ENCODE data around the gene CATSPER3. TPM values are rescaled to one million over a fixed set of nuclear protein-coding genes. Genes with fewer than 3 reads are reported as not detected.

The CATSPER3 gene
- total and polyA plus RNA-seq, 2 experiments from 2014 or later, result 0.11 to 0.14 TPM

DNA sequence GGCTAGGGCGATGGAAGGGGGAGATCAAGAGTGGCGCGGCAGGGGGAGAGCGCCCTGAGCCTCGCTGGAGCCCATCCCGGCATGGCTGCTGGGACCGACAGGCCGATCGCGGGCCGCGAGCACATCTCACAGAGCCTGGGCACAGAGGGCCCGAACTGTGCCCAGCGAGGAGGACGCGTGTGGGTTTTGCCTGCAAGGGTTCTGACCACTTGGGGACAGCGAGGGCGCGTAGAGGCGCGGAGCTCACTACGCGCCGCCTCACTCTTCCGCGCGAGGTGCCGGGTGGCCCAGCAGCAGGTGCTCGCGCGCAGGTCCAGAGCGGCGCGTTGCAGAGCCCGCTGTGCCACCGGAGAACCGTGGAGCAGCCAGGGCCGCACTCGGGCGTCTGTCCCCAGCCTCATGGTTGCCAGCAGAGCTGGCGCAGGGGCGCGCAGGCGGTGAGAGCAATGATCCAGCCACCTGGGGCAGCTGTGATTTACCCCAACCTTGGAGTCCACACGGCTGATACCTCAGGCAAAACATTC lies 82.6 kb downstream of the CATSPER3 start:
- WGBS, 2 experiments (ENCODE audit: low coverage in 1 of 2, low lambda C conversion rate in 2 of 2, missing lambda C conversion rate in 2 of 2), result 7 to 16% methylated on average over 23 to 41 of the region's 45 CpGs
- TF ChIP-seq EZH2phosphoT487 (IDR thresholded peaks at IDR 0.05; ENCODE audit: insufficient read depth, low read depth) (no peak), EZH2 (IDR thresholded peaks at IDR 0.05; ENCODE audit: insufficient read depth, poor library complexity, severe bottlenecking) (no peak)
- in situ Hi-C loops (cut with MboI), result no loop called here

DNA sequence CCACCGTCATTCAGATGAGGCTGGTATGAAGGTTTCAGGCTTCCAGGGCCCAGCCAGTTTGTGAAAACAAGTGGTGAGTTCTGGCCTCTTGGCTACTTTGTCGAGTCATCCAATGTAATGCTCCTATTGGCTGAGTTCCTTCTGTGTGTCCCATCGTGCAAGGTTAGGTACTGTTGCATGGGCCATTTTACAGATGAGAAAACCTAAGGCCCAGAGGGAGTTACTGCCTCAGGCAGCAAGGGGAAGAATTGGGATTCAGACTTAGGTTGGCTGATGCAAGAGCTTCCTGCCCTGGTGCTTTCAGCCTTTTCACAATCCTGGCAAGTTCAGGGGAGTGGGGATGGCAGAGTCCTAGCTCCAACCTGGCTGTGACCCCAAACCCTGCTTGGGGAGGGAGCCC lies 83.7 kb downstream of the CATSPER3 start:
- Histone ChIP-seq H3K4me1 (ENCODE audit: insufficient read depth) (no peaks in the 10 kb centered on the region), H3K4me3 (no peak overlapping the region), H2AFZ (no peak overlapping the region), H3K27me3 (replicated peaks; ENCODE audit: insufficient read depth) (peaks cover 74% of the 10 kb centered on the region), H3K27ac (no peak overlapping the region), H3K36me3 (ENCODE audit: low read depth) (no peaks in the 10 kb centered on the region), H3K9me3 (ENCODE audit: low read depth) (no peaks in the 10 kb centered on the region), H3K9ac (no peak overlapping the region), H3F3A (ENCODE audit: insufficient read depth) (no peaks in the 10 kb centered on the region), H4K20me1 (ENCODE audit: insufficient read depth) (no peaks in the 10 kb centered on the region), H3K9me2 (ENCODE audit: insufficient read depth) (no peaks in the 10 kb centered on the region), H3K79me2 (ENCODE audit: insufficient read depth) (no peaks in the 10 kb centered on the region), H3K4me2 (ENCODE audit: unreplicated experiment) (no peak overlapping the region)
- no peak for DNase-seq
- TF ChIP-seq EZH2phosphoT487 (IDR thresholded peaks at IDR 0.05; ENCODE audit: insufficient read depth, low read depth) (no peak), EZH2 (IDR thresholded peaks at IDR 0.05; ENCODE audit: insufficient read depth, poor library complexity, severe bottlenecking) (no peak)
- in situ Hi-C loops (cut with MboI), result no loop called here
- 31 to 34% methylated on average over 3 of the region's 3 CpGs for WGBS, 2 experiments (ENCODE audit: low coverage in 1 of 2, low lambda C conversion rate in 2 of 2, missing lambda C conversion rate in 2 of 2)

More for the DNA sequence above, 82.6 kb downstream of the CATSPER3 start:
- Histone ChIP-seq H4K20me1 (ENCODE audit: insufficient read depth) (no peaks in the 10 kb centered on the region), H3K9ac (no peak overlapping the region), H3K4me1 (ENCODE audit: insufficient read depth) (no peaks in the 10 kb centered on the region), H3F3A (ENCODE audit: insufficient read depth) (no peaks in the 10 kb centered on the region), H2AFZ (no peak overlapping the region), H3K4me3 (no peak overlapping the region), H3K9me2 (ENCODE audit: insufficient read depth) (no peaks in the 10 kb centered on the region), H3K27ac (no peak overlapping the region), H3K36me3 (ENCODE audit: low read depth) (no peaks in the 10 kb centered on the region), H3K4me2 (ENCODE audit: unreplicated experiment) (no peak overlapping the region), H3K79me2 (ENCODE audit: insufficient read depth) (no peaks in the 10 kb centered on the region), H3K9me3 (ENCODE audit: low read depth) (no peaks in the 10 kb centered on the region), H3K27me3 (replicated peaks; ENCODE audit: insufficient read depth) (peaks cover 74% of the 10 kb centered on the region)
- no peak for DNase-seq

DNA sequence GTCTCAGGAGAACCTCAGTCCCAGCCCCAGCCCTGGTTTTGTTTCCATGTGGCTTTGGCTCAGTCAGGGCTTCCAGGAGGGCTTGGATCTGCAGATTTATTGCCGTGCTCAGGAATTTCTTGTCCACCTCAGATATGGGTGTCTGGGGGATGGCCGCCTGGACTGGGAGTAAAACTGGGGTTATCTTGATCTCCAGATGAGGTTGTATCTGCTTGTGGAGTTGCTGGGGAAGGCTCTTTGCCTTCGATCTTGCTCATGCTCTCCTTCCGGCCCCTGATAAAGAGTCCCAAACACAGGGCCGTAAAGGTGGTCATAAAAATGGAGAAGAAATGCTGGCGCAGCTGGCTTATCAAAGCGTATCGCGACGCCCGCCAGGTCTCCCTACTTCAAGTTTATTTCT lies 84.2 kb downstream of the CATSPER3 start:
- Histone ChIP-seq H4K20me1 (ENCODE audit: insufficient read depth) (no peaks in the 10 kb centered on the region), H3K9me2 (ENCODE audit: insufficient read depth) (no peaks in the 10 kb centered on the region), H3K4me3 (no peak overlapping the region), H3K4me2 (ENCODE audit: unreplicated experiment) (no peak overlapping the region), H3K9me3 (ENCODE audit: low read depth) (no peaks in the 10 kb centered on the region), H3K9ac (no peak overlapping the region), H3K27me3 (replicated peaks; ENCODE audit: insufficient read depth) (peaks cover 78% of the 10 kb centered on the region), H2AFZ (no peak overlapping the region), H3F3A (ENCODE audit: insufficient read depth) (no peaks in the 10 kb centered on the region), H3K4me1 (ENCODE audit: insufficient read depth) (no peaks in the 10 kb centered on the region), H3K79me2 (ENCODE audit: insufficient read depth) (no peaks in the 10 kb centered on the region), H3K27ac (no peak overlapping the region), H3K36me3 (ENCODE audit: low read depth) (no peaks in the 10 kb centered on the region)
- TF ChIP-seq EZH2 (IDR thresholded peaks at IDR 0.05; ENCODE audit: insufficient read depth, poor library complexity, severe bottlenecking), result no peak
- no peak for TF ChIP-seq EZH2phosphoT487 (IDR thresholded peaks at IDR 0.05; ENCODE audit: insufficient read depth, low read depth)
- no peak for DNase-seq
- WGBS, 2 experiments (ENCODE audit: low coverage in 1 of 2, low lambda C conversion rate in 2 of 2, missing lambda C conversion rate in 2 of 2), result 35 to 44% methylated on average over 11 of the region's 11 CpGs
- in situ Hi-C loops (cut with MboI), result no loop called here

DNA sequence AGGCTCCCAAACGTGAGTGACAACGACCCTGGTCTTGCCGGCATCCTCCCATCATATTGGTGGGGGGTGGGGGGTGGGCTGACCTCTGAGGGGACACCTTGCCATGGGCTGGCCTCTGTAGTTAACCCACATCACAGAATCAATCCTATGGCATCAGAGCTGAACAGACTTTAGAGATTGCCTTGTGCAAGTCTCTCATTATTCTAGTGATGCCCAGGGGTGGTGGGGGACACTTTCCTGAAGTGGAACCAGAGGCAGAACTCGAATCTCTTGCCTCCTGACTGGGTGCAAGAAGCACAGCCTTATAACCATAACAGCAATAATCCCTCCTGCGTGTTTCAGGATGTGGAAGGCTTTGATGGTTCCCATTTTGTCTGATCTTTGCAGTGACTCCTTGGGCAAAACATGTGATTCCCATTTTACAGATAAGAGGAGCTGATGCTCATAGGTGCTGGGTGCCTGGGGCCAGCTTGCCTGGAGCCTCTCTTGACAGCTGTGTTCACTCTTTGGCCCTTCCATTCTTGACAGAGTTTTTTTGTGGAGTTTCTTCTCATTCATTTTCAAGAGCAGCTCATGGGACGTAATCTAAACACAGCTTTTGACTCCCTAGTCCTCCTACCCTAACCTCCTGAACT lies 84.9 kb downstream of the CATSPER3 start:
- Histone ChIP-seq H3K9me3 (ENCODE audit: low read depth) (no peaks in the 10 kb centered on the region), H3K36me3 (ENCODE audit: low read depth) (no peaks in the 10 kb centered on the region)
- WGBS, 2 experiments (ENCODE audit: low coverage in 1 of 2, low lambda C conversion rate in 2 of 2, missing lambda C conversion rate in 2 of 2), result 13 to 15% methylated on average over 6 of the region's 6 CpGs

More for the DNA sequence above, 84.9 kb downstream of the CATSPER3 start:
- H3K4me2 ChIP-seq (ENCODE audit: unreplicated experiment), result no peak overlapping the region
- no peaks in the 10 kb centered on the region for H3K79me2 ChIP-seq (ENCODE audit: insufficient read depth)
- H3K4me1 ChIP-seq (ENCODE audit: insufficient read depth), result no peaks in the 10 kb centered on the region
- DNase-seq, result no peak
- no peak overlapping the region for H3K4me3 ChIP-seq
- H3K27ac ChIP-seq, result no peak overlapping the region
- no peaks in the 10 kb centered on the region for H3F3A ChIP-seq (ENCODE audit: insufficient read depth)
- in situ Hi-C loops (cut with MboI), result no loop called here
- H4K20me1 ChIP-seq (ENCODE audit: insufficient read depth), result no peaks in the 10 kb centered on the region
- H3K9ac ChIP-seq, result no peak overlapping the region
- no peak overlapping the region for H2AFZ ChIP-seq
- peaks cover 83% of the 10 kb centered on the region for H3K27me3 ChIP-seq (replicated peaks; ENCODE audit: insufficient read depth)
- no peaks in the 10 kb centered on the region for H3K9me2 ChIP-seq (ENCODE audit: insufficient read depth)
- no peak for TF ChIP-seq EZH2phosphoT487 (IDR thresholded peaks at IDR 0.05; ENCODE audit: insufficient read depth, low read depth)
- TF ChIP-seq EZH2 (IDR thresholded peaks at IDR 0.05; ENCODE audit: insufficient read depth, poor library complexity, severe bottlenecking), result no peak

Data from GM23248 (cell line).